C4-2B (cell line): ENCODE results near the gene BIK.
A peak's percentile ranks its signal among the peaks of the same experiment; 100 is the strongest.

Experiments used
- H3K27ac ChIP-seq: fragments of 450-650 bp; 2 replicates; pipeline ENCODE4 v1.5.1; 2017
- CTCF ChIP-seq: fragments of 450-650 bp; conservative IDR thresholded peaks from 2 replicates; pipeline ENCODE4 v1.5.1; 2017; ENCODE audit warnings: mild to moderate bottlenecking
- ZFX ChIP-seq: fragments of 450-650 bp; IDR thresholded peaks from 2 replicates; pipeline ENCODE4 v1.6.1; 2017

The BIK gene

GRCh38 chr22:43109511-43109910, 1.0 kb upstream of the BIK start:
- TF ChIP-seq CTCF: no peak
- no peak for TF ChIP-seq ZFX
- H3K27ac ChIP-seq: no peak overlapping the region

- peak overlapping the region; percentile 90; the same call in 1 of the 2 replicates for H3K27ac ChIP-seq
- no peak for TF ChIP-seq ZFX
- no peak for TF ChIP-seq CTCF
Measured at GRCh38 chr22:43109921-43110443, 568 bp upstream of the BIK start.

GRCh38 chr22:43110927-43111623, 525 bp downstream of the BIK start:
- H3K27ac ChIP-seq: peak overlapping the region; percentile 90
- TF ChIP-seq ZFX (peak; percentile 65; the same call in 1 of the 2 replicates), CTCF (no peak)

GRCh38 chr22:43113526-43114251, 3.1 kb downstream of the BIK start:
- peak overlapping the region; percentile 87 for H3K27ac ChIP-seq
- TF ChIP-seq ZFX: no peak
- no peak for TF ChIP-seq CTCF

GRCh38 chr22:43114958-43115357, 4.4 kb downstream of the BIK start:
- H3K27ac ChIP-seq: peak overlapping the region; percentile 87
- TF ChIP-seq ZFX (no peak), CTCF (no peak)

GRCh38 chr22:43116932-43117331, 6.4 kb downstream of the BIK start:
- H3K27ac ChIP-seq: peak overlapping the region; percentile 87; the same call in 1 of the 2 replicates
- TF ChIP-seq CTCF: no peak
- TF ChIP-seq ZFX: no peak
